Lung (tissue), 12 donors: ENCODE results near the gene DNAH1. TPM values are rescaled to one million over a fixed set of nuclear protein-coding genes. Genes with fewer than 3 reads are reported as not detected.

Experiments
- ATAC-seq: fragments of 200-7000 bp; cut with Tn5 transposase; one replicate; pipeline ENCODE4 v1.9.1; 2020; ENCODE audit warnings: moderate number of reproducible peaks; ENCODE audit not compliant: insufficient read depth, low FRiP score
- DNase-seq, 3 donors: peaks; one replicate each; pipeline ENCODE4 v3.0.0-alpha.2; 2013 to 2017
- H3K27ac ChIP-seq, 2 donors: one replicate each; pipeline ENCODE4 v1.5.1; 2013; ENCODE audit warnings: mild to moderate bottlenecking in 2 of 2, moderate library complexity in 2 of 2, control low read depth in 1 of 2, inconsistent platforms in 1 of 2, low read depth in 1 of 2, low read length in 1 of 2
- H3K27me3 ChIP-seq, 3 donors: one replicate each; pipeline ENCODE4 v1.5.1; 2013; ENCODE audit warnings: low read length in 2 of 3; ENCODE audit not compliant: control insufficient read depth in 3 of 3, insufficient read depth in 3 of 3
- H3K36me3 ChIP-seq, 4 donors: one replicate each; pipeline ENCODE4 v1.5.1; 2013; ENCODE audit warnings: low read length in 4 of 4, mild to moderate bottlenecking in 1 of 4, moderate library complexity in 1 of 4; ENCODE audit not compliant: control insufficient read depth in 4 of 4, insufficient read depth in 4 of 4
- H3K4me1 ChIP-seq, 5 donors: one replicate each; pipeline ENCODE4 v1.5.1; 2013; ENCODE audit warnings: low read length in 5 of 5, mild to moderate bottlenecking in 2 of 5, moderate library complexity in 1 of 5; ENCODE audit not compliant: control insufficient read depth in 5 of 5, insufficient read depth in 5 of 5
- H3K4me3 ChIP-seq: one replicate; pipeline ENCODE4 v1.5.1; 2013; ENCODE audit warnings: mild to moderate bottlenecking, control low read depth, moderate library complexity
- H3K9ac ChIP-seq, 2 donors: one replicate each; pipeline ENCODE4 v1.5.1; 2013; ENCODE audit warnings: low read length in 2 of 2, control low read depth in 1 of 2; ENCODE audit not compliant: insufficient read depth in 1 of 2
- H3K9me3 ChIP-seq, 4 donors: one replicate each; pipeline ENCODE4 v1.5.1; 2013; ENCODE audit warnings: low read length in 3 of 4, mild to moderate bottlenecking in 1 of 4, moderate library complexity in 1 of 4; ENCODE audit not compliant: control insufficient read depth in 4 of 4, insufficient read depth in 3 of 4
- CTCF ChIP-seq: IDR thresholded peaks from 2 replicates; pipeline ENCODE4 v1.5.1; 2012; ENCODE audit warnings: mild to moderate bottlenecking; ENCODE audit errors: control extremely low read depth, extremely low read depth
- WGBS, 2 donors: extraction: QIAGEN DNeasy Blood & Tissue Kit; methylation state at CpG; one replicate each; pipeline ENCODE4 v1.1.7; 2013; 5-methylcytosine and 5-hydroxymethylcytosine counted together
- polyA plus RNA-seq, 2 donors: library from polyadenylated mRNA; stranded (reverse); fragments of 200-250 nt; gene quantifications; one replicate each; pipeline ENCODE4 v1.2.1, GENCODE V29; 2013
- total RNA-seq, 2 donors: library from RNA; depleted of rRNA in 1 of 2; stranded (reverse); fragments of >200 nt in 1 of 2; gene quantifications; one replicate each; pipeline ENCODE4 v1.2.1, GENCODE V29; 2014 to 2021
- donor health status: control.
- donor health status: control.
- donor health status: Bipolar disorder and iron deficiency.
- donor health status: healthy.
- donor health status: DM: yes; HTN: yes; CAD: no.

The DNAH1 gene
- total and polyA plus RNA-seq, 4 donors = 6.1 to 21.5 (median 11.4) TPM

DNA sequence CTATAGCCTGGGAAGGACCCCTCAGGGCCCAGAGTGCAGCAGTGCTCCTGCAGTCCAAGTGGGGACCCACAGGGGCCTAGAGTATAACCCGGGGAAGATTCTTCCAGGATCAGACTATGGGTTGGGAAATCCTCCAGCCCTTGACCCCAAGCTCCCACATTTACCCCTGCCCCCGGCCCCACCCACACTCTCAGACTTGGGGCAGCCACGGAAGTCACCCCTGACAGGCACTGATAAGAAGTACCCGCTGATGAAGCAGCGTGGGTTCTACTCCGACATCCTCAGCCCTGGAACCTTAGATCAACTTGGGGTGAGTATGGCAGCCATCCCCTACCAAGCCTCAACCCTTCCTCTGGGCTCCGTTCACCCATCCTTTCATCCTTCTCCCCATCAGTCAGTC is 6.3 kb downstream of the DNAH1 start:
- TF ChIP-seq CTCF = no peak

GRCh38 chr3:52323526-52324295 is 7.6 kb downstream of the DNAH1 start:
- no peak for TF ChIP-seq CTCF
- H3K9me3 ChIP-seq = no peaks in the 10 kb centered on the region
- WGBS, 2 donors = 79 to 82% methylated on average over 11 of the region's 11 CpGs
- no peaks in the 10 kb centered on the region for H3K36me3 ChIP-seq
- no peak overlapping the region for H3K27ac ChIP-seq
- H3K4me1 ChIP-seq = peaks cover 0 to 4% (median 0%) of the 10 kb centered on the region in 5 donors
- ATAC-seq = no peak
- DNase-seq = no peak
- no peak overlapping the region for H3K4me3 ChIP-seq
- H3K9ac ChIP-seq = no peak overlapping the region
- H3K27me3 ChIP-seq = no peaks in the 10 kb centered on the region

More for the DNA sequence above, 6.3 kb downstream of the DNAH1 start:
- 89 to 96% methylated on average over 7 of the region's 7 CpGs for WGBS, 2 donors
- Histone ChIP-seq H3K36me3 (no peaks in the 10 kb centered on the region), H3K27me3 (peaks cover 0 to 4% (median 0%) of the 10 kb centered on the region in 3 donors), H3K4me3 (no peak overlapping the region), H3K9ac (no peak overlapping the region), H3K9me3 (no peaks in the 10 kb centered on the region), H3K4me1 (peaks cover 0 to 10% (median 0%) of the 10 kb centered on the region in 5 donors), H3K27ac (no peak overlapping the region)
- ATAC-seq (no peak), DNase-seq (no peak)

GRCh38 chr3:52324676-52325075 is 8.6 kb downstream of the DNAH1 start:
- Histone ChIP-seq H3K4me1 (peaks cover 0 to 4% (median 0%) of the 10 kb centered on the region in 5 donors), H3K36me3 (no peaks in the 10 kb centered on the region), H3K27me3 (no peaks in the 10 kb centered on the region), H3K9me3 (no peaks in the 10 kb centered on the region), H3K27ac (no peak overlapping the region), H3K9ac (no peak overlapping the region), H3K4me3 (no peak overlapping the region)
- DNase-seq (no peak), ATAC-seq (no peak)
- WGBS, 2 donors = 93 to 97% methylated on average over 9 of the region's 9 CpGs
- no peak for TF ChIP-seq CTCF
